Effector memory CD4-positive, alpha-beta T cell (primary cell): Measurements from ENCODE around the gene EXD1.

Experiments used
- DNase-seq, 3 donors: peaks; one replicate each; pipeline ENCODE4 v3.0.0-alpha.2; 2020
- H3K27ac ChIP-seq: 2 replicates; pipeline ENCODE4 v1.7.0; 2013; ENCODE audit warnings: mild to moderate bottlenecking, low read length, moderate library complexity; ENCODE audit not compliant: insufficient read depth, poor library complexity, severe bottlenecking
- H3K27me3 ChIP-seq: replicated peaks from 2 replicates; pipeline ENCODE4 v1.7.0; 2013; ENCODE audit warnings: mild to moderate bottlenecking, low read length; ENCODE audit not compliant: insufficient read depth, control insufficient read depth, poor library complexity, severe bottlenecking
- H3K36me3 ChIP-seq: 2 replicates; pipeline ENCODE4 v1.7.0; 2013; ENCODE audit warnings: mild to moderate bottlenecking, low read length, moderate library complexity; ENCODE audit not compliant: control insufficient read depth, insufficient read depth
- H3K4me1 ChIP-seq: 2 replicates; pipeline ENCODE4 v1.7.0; 2013; ENCODE audit warnings: low read length, mild to moderate bottlenecking; ENCODE audit not compliant: control insufficient read depth, insufficient read depth, poor library complexity, severe bottlenecking
- H3K4me3 ChIP-seq: 2 replicates; pipeline ENCODE4 v1.7.0; 2013; ENCODE audit warnings: low read length, low read depth, mild to moderate bottlenecking; ENCODE audit not compliant: insufficient read depth, poor library complexity, severe bottlenecking
- H3K9me3 ChIP-seq: 2 replicates; pipeline ENCODE4 v1.7.0; 2013; ENCODE audit warnings: mild to moderate bottlenecking, low read length, moderate library complexity; ENCODE audit not compliant: control insufficient read depth

The EXD1 gene

DNA sequence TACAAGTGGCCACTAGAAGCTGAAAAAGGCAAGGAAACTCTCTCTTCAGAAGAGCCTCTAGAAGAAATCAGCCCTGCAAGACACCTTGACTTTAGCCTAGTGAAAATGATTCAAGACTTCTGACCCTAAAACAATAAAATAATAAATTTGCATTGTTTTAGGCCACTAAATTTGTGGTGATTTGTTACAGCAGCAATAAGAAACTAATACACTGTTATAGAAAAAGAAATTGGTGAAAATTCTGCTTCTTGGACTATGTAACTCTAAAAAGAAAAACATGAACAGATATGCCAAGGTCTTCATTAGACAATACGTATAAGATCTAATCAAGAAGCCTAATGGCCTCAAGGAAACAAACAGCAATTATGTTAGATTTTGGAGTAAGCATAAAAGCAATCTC is 36.1 kb downstream of the EXD1 start:
- Histone ChIP-seq H3K36me3 (no peaks in the 10 kb centered on the region), H3K4me3 (no peak overlapping the region), H3K27me3 (no peaks in the 10 kb centered on the region), H3K4me1 (no peaks in the 10 kb centered on the region), H3K9me3 (no peaks in the 10 kb centered on the region), H3K27ac (no peak overlapping the region)
- no peak for DNase-seq

GRCh38 chr15:41183581-41183980 is 47.0 kb downstream of the EXD1 start:
- Histone ChIP-seq H3K4me3 (no peak overlapping the region), H3K36me3 (no peaks in the 10 kb centered on the region), H3K27ac (no peak overlapping the region), H3K9me3 (no peaks in the 10 kb centered on the region), H3K4me1 (no peaks in the 10 kb centered on the region), H3K27me3 (no peaks in the 10 kb centered on the region)
- DNase-seq, result no peak

- no peaks in the 10 kb centered on the region for H3K27me3 ChIP-seq
- H3K36me3 ChIP-seq, result no peaks in the 10 kb centered on the region
- H3K27ac ChIP-seq, result no peak overlapping the region
- no peak overlapping the region for H3K4me3 ChIP-seq
- no peaks in the 10 kb centered on the region for H3K9me3 ChIP-seq
- no peak for DNase-seq
- no peaks in the 10 kb centered on the region for H3K4me1 ChIP-seq
Measured at GRCh38 chr15:41182266-41182665, 48.3 kb downstream of the EXD1 start.

- no peaks in the 10 kb centered on the region for H3K36me3 ChIP-seq
- no peak overlapping the region for H3K4me3 ChIP-seq
- no peaks in the 10 kb centered on the region for H3K4me1 ChIP-seq
- no peaks in the 10 kb centered on the region for H3K27me3 ChIP-seq
- DNase-seq, result no peak
- no peak overlapping the region for H3K27ac ChIP-seq
- H3K9me3 ChIP-seq, result no peaks in the 10 kb centered on the region
Measured at GRCh38 chr15:41180206-41180789, 50.3 kb downstream of the EXD1 start.

- no peaks in the 10 kb centered on the region for H3K9me3 ChIP-seq
- no peak overlapping the region for H3K27ac ChIP-seq
- no peaks in the 10 kb centered on the region for H3K27me3 ChIP-seq
- DNase-seq, result no peak
- no peak overlapping the region for H3K4me3 ChIP-seq
- no peaks in the 10 kb centered on the region for H3K36me3 ChIP-seq
- H3K4me1 ChIP-seq, result no peaks in the 10 kb centered on the region
Measured at GRCh38 chr15:41169781-41170180, 60.8 kb downstream of the EXD1 start.

DNA sequence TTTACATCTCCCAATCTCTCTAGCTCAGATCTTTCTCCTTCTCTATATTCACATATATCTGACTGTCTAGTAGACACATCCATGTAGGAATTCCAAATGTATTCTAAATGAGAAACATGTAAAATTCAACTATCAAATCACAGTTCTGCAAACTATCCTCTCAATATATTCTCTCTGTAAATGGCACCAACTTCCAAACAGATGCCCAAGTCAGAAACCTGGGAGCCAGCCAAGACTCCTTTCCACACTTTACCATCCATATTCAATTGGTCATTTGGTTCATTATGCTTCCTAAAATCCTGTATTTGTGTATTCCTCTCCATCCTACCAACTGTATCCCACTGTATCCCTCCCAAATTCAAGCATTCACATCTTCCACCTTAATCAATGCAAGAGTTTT is 61.5 kb downstream of the EXD1 start:
- Histone ChIP-seq H3K27me3 (no peaks in the 10 kb centered on the region), H3K36me3 (no peaks in the 10 kb centered on the region), H3K4me3 (no peak overlapping the region), H3K27ac (no peak overlapping the region), H3K9me3 (no peaks in the 10 kb centered on the region), H3K4me1 (no peaks in the 10 kb centered on the region)
- no peak for DNase-seq

DNA sequence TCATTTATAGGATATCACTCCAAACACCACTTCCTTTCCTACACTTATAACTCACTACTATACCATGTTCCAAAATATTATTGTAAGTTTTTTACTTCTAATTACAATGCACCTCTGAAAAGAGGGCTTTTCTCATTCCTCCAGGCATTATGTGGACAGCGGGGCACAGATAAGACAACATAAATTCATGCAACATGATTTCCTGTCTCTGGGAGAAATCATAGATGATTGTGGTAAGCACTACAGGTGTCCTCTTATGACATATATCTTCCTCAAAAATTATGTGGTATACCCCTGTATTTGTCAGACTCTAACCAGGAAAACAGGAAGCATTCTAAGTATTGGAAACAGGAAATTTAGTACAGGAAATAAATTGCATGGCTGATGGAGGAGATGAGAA is 68.8 kb downstream of the EXD1 start:
- DNase-seq, result no peak
- no peaks in the 10 kb centered on the region for H3K36me3 ChIP-seq
- H3K4me1 ChIP-seq, result no peaks in the 10 kb centered on the region
- H3K27ac ChIP-seq, result no peak overlapping the region
- no peak overlapping the region for H3K4me3 ChIP-seq
- H3K27me3 ChIP-seq, result no peaks in the 10 kb centered on the region
- H3K9me3 ChIP-seq, result no peaks in the 10 kb centered on the region

GRCh38 chr15:41161336-41161735 is 69.2 kb downstream of the EXD1 start:
- Histone ChIP-seq H3K27me3 (no peaks in the 10 kb centered on the region), H3K4me3 (no peak overlapping the region), H3K36me3 (no peaks in the 10 kb centered on the region), H3K9me3 (no peaks in the 10 kb centered on the region), H3K4me1 (no peaks in the 10 kb centered on the region), H3K27ac (no peak overlapping the region)
- DNase-seq, result no peak

DNA sequence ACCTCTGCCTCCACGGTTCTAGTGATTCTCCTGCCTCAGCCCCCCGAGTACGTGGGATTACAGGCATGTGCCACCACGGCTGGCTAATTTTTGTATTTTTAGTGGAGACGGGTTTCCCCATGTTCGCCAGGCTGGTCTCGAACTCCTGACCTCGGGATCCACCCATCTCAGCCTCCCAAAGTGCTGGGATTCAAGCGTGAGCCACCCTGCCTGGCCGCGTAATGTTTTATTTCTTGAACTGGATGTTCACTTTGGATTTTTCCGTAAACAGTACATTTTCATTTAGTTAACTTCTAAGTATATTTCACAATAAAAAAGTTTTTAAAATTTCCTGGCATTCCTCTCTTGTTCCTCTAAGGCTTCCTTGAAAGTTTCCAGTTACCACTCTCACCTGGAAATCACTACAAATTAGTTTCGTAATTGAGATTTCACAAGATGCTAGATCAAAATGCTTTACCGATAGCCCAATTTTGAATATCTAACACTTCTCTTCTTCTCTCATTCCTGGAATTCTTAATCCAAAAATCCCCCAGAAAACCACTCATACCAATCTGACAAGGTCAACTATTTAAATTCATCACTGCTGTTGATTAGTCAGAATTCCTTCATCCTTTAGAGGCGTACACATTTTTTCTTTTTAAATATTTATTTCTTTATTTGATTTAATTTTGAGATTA is 69.8 kb downstream of the EXD1 start:
- H3K4me1 ChIP-seq, result no peaks in the 10 kb centered on the region
- no peak for DNase-seq
- H3K36me3 ChIP-seq, result no peaks in the 10 kb centered on the region
- no peak overlapping the region for H3K4me3 ChIP-seq
- H3K27ac ChIP-seq, result no peak overlapping the region
- H3K27me3 ChIP-seq, result no peaks in the 10 kb centered on the region
- no peaks in the 10 kb centered on the region for H3K9me3 ChIP-seq

DNA sequence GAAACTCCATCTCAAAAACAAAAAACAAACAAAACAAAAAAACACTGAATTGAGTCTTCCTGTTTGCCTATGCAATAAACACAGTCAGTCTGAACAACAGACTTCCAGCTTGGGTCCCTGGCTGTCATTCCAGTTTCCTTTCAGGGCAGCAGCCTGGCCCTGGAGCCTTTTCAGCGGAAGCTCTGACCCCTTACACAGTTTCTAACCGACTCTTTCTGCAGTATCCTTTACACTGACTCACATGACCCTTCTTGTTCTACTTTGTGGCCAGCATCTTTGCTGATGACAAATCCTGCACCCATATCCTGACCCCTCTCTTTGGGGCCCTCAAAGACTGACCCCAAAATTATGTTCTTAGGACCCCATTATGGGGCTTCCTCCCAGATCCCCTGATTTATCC is 76.1 kb downstream of the EXD1 start:
- H3K4me1 ChIP-seq, result peaks cover 5% of the 10 kb centered on the region
- no peak overlapping the region for H3K27ac ChIP-seq
- H3K4me3 ChIP-seq, result no peak overlapping the region
- no peaks in the 10 kb centered on the region for H3K9me3 ChIP-seq
- no peak for DNase-seq
- no peaks in the 10 kb centered on the region for H3K27me3 ChIP-seq
- no peaks in the 10 kb centered on the region for H3K36me3 ChIP-seq
